ENCODE measurements around the gene SMIM35. TPM values are rescaled to one million over a fixed set of nuclear protein-coding genes. Genes with fewer than 3 reads are reported as not detected.

Gene SMIM35
- total RNA-seq, 4 donors from 2014 or later, result not detected

GRCh38 chr11:118124929-118125535 is 38.3 kb upstream of the SMIM35 start:
- H3K27me3 ChIP-seq, result no peaks in the 10 kb centered on the region
- WGBS, result 79% methylated on average over 8 of the region's 8 CpGs
- no peaks in the 10 kb centered on the region for H3K36me3 ChIP-seq
- TF ChIP-seq POLR2A (IDR thresholded peaks at IDR 0.05) (no peak), EP300 (IDR thresholded peaks at IDR 0.05) (no peak), POLR2AphosphoS5 (IDR thresholded peaks at IDR 0.05) (no peak), CTCF (IDR thresholded peaks at IDR 0.05) (no peak)
- H3K27ac ChIP-seq, result no peak overlapping the region
- H3K4me1 ChIP-seq, result peaks cover 3% of the 10 kb centered on the region
- H3K4me3 ChIP-seq, result no peak overlapping the region
- no peaks in the 10 kb centered on the region for H3K9me3 ChIP-seq
- DNase-seq (ENCODE audit: low spot score in 2 of 2), result peak in 1 of 2 donors; percentile 26

GRCh38 chr11:118120793-118121192 is 34.0 kb upstream of the SMIM35 start:
- no peak overlapping the region for H3K4me3 ChIP-seq
- no peak for TF ChIP-seq CTCF (IDR thresholded peaks at IDR 0.05)
- TF ChIP-seq POLR2A (IDR thresholded peaks at IDR 0.05), result no peak
- TF ChIP-seq EP300 (IDR thresholded peaks at IDR 0.05), result no peak
- TF ChIP-seq POLR2AphosphoS5 (IDR thresholded peaks at IDR 0.05), result no peak
- H3K9me3 ChIP-seq, result no peaks in the 10 kb centered on the region
- no peaks in the 10 kb centered on the region for H3K36me3 ChIP-seq
- H3K27me3 ChIP-seq, result peaks cover 9% of the 10 kb centered on the region
- H3K27ac ChIP-seq, result no peak overlapping the region
- WGBS, result 96% methylated on average over 1 of the region's 1 CpG
- no peak for DNase-seq (ENCODE audit: low spot score in 2 of 2)
- H3K4me1 ChIP-seq, result no peaks in the 10 kb centered on the region

GRCh38 chr11:118117790-118118601 is 31.2 kb upstream of the SMIM35 start:
- no peaks in the 10 kb centered on the region for H3K9me3 ChIP-seq
- no peak for TF ChIP-seq CTCF (IDR thresholded peaks at IDR 0.05)
- no peak for TF ChIP-seq POLR2A (IDR thresholded peaks at IDR 0.05)
- no peak for TF ChIP-seq EP300 (IDR thresholded peaks at IDR 0.05)
- TF ChIP-seq POLR2AphosphoS5 (IDR thresholded peaks at IDR 0.05), result no peak
- WGBS, result 82% methylated on average over 9 of the region's 9 CpGs
- H3K27ac ChIP-seq, result no peak overlapping the region
- peak in 1 of 2 donors; percentile 27 for DNase-seq (ENCODE audit: low spot score in 2 of 2)
- H3K27me3 ChIP-seq, result peaks cover 9% of the 10 kb centered on the region
- no peaks in the 10 kb centered on the region for H3K4me1 ChIP-seq
- H3K36me3 ChIP-seq, result no peaks in the 10 kb centered on the region
- H3K4me3 ChIP-seq, result no peak overlapping the region

GRCh38 chr11:118115048-118115447 is 28.3 kb upstream of the SMIM35 start:
- H3K9me3 ChIP-seq, result no peaks in the 10 kb centered on the region
- peaks cover 9% of the 10 kb centered on the region for H3K27me3 ChIP-seq
- WGBS, result 93% methylated on average over 7 of the region's 7 CpGs
- H3K4me3 ChIP-seq, result no peak overlapping the region
- H3K4me1 ChIP-seq, result no peaks in the 10 kb centered on the region
- DNase-seq (ENCODE audit: low spot score in 2 of 2), result no peak
- TF ChIP-seq CTCF (IDR thresholded peaks at IDR 0.05) (no peak), POLR2A (IDR thresholded peaks at IDR 0.05) (no peak), POLR2AphosphoS5 (IDR thresholded peaks at IDR 0.05) (no peak), EP300 (IDR thresholded peaks at IDR 0.05) (no peak)
- H3K36me3 ChIP-seq, result no peaks in the 10 kb centered on the region
- H3K27ac ChIP-seq, result no peak overlapping the region

GRCh38 chr11:118114266-118114665 is 27.5 kb upstream of the SMIM35 start:
- Histone ChIP-seq H3K36me3 (no peaks in the 10 kb centered on the region), H3K4me1 (no peaks in the 10 kb centered on the region), H3K9me3 (no peaks in the 10 kb centered on the region), H3K4me3 (no peak overlapping the region), H3K27me3 (peaks cover 9% of the 10 kb centered on the region), H3K27ac (no peak overlapping the region)
- TF ChIP-seq CTCF (IDR thresholded peaks at IDR 0.05), result no peak
- TF ChIP-seq EP300 (IDR thresholded peaks at IDR 0.05), result no peak
- TF ChIP-seq POLR2A (IDR thresholded peaks at IDR 0.05), result no peak
- TF ChIP-seq POLR2AphosphoS5 (IDR thresholded peaks at IDR 0.05), result no peak
- WGBS, result 64% methylated on average over 1 of the region's 1 CpG
- DNase-seq (ENCODE audit: low spot score in 2 of 2), result no peak
